GM15510 (cell line): ENCODE data around the gene SLC7A1.

Source experiments
- POLR2A ChIP-seq: IDR thresholded peaks from 3 replicates; pipeline ENCODE4 v1.6.1; 2011; ENCODE audit warnings: borderline replicate concordance; ENCODE audit not compliant: insufficient read length; ENCODE audit errors: extremely low read depth

Gene SLC7A1

GRCh38 chr13:29572575-29572974 is 22.9 kb downstream of the SLC7A1 start:
- no peak for TF ChIP-seq POLR2A

- no peak for TF ChIP-seq POLR2A
These were observed 23.5 kb downstream of the SLC7A1 start for GRCh38 chr13:29571876-29572570.

GRCh38 chr13:29570051-29570654 is 25.3 kb downstream of the SLC7A1 start:
- no peak for TF ChIP-seq POLR2A

GRCh38 chr13:29569253-29570050 is 26.0 kb downstream of the SLC7A1 start:
- no peak for TF ChIP-seq POLR2A

GRCh38 chr13:29568731-29569130 is 26.8 kb downstream of the SLC7A1 start:
- TF ChIP-seq POLR2A: no peak

GRCh38 chr13:29567411-29567810 is 28.1 kb downstream of the SLC7A1 start:
- TF ChIP-seq POLR2A: no peak

GRCh38 chr13:29566206-29566605 is 29.3 kb downstream of the SLC7A1 start:
- TF ChIP-seq POLR2A: no peak

- no peak for TF ChIP-seq POLR2A
These were observed 30.7 kb downstream of the SLC7A1 start for GRCh38 chr13:29564818-29565217.

- no peak for TF ChIP-seq POLR2A
These were observed 31.1 kb downstream of the SLC7A1 start for GRCh38 chr13:29564373-29564772.

GRCh38 chr13:29563941-29564340 is 31.5 kb downstream of the SLC7A1 start:
- no peak for TF ChIP-seq POLR2A

- no peak for TF ChIP-seq POLR2A
These were observed 32.6 kb downstream of the SLC7A1 start for GRCh38 chr13:29562786-29563438.

GRCh38 chr13:29561918-29562317 is 33.6 kb downstream of the SLC7A1 start:
- no peak for TF ChIP-seq POLR2A

- TF ChIP-seq POLR2A: no peak
These were observed 38.7 kb downstream of the SLC7A1 start for GRCh38 chr13:29556742-29557141.

GRCh38 chr13:29551214-29551613 is 44.3 kb downstream of the SLC7A1 start:
- no peak for TF ChIP-seq POLR2A

- TF ChIP-seq POLR2A: no peak
These were observed 45.0 kb downstream of the SLC7A1 start for GRCh38 chr13:29550430-29550988.
